DMS153 treated with DMSO at 0.1 percent for 48 hours (cell line): Measurements from ENCODE around the gene ARHGEF12.

Experiments
- DNase-seq: peaks from one replicate; lab custom pipeline; 2025; ENCODE audit not compliant: unreplicated experiment; lab: John Stamatoyannopoulos, UW

ARHGEF12 gene

DNA sequence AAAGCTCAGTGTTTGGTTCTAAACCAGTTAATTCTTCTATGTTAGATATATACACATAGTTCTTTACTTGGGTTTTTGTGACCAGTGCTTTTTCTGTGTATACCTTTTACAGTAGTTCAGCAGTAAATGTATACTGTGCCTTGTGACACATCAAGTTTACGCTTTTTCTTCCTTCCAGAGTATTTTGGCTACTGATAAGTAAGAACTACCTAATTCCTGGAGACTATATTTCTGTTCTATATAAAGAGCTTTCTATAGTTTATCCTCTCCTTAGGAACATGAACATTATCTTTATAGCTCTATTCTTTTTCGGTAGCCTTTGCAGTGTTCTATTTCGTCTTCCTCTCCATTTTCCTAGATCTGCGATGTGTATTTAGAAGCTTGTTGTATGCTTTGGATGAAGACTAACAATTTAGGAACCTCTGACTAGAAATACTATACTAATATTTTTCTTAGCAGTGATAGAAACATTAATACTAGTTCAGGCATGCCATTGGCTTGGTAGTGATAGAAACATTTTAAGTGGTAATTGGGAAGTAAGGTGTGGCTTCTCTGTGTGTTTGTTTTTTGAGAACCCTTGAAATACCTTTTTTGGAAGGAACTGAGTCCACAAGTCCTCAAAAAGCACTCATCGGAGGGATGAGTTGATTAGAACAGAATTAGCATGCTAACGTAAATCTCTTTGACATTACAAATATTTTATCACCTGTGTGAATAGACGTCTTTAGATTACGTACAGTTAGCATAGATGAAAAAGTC is 74.6 kb downstream of the ARHGEF12 start:
- DNase-seq: no peak

DNA sequence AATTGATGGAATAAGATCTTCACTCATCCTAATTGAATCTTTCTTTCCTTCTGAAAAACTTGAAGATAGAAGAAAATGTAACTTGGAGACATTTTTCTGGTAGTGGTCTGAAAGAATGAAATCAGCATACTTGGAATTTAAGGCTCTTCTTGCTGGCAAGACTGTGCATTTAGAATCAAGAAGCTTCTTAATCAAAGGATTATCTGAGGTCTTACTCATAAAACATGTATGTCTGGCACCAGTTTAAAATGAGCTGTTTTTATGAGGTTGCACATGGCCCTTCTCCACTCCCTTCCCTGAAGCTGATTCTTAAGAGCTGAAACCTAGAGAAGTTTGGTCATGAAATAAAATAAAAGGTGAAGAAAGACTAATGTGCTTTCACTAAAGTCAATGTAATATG is 77.3 kb downstream of the ARHGEF12 start:
- no peak for DNase-seq

DNA sequence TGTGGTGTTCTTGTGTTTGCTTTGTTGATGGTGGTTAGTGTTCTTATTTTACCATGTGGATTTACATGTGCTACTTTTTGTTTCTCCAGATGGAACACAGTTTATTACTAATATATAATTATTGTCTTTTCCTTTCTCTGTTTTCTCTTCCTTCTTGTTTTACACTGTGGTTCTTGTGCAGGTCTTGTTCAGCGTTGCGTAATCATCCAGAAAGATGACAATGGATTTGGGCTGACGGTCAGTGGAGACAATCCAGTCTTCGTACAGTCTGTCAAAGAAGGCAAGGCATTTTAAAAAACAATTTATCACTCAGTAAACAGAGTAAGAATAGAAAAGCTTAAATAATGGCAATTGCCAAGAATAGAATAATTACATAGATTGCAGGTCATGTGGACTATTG is 84.4 kb downstream of the ARHGEF12 start:
- DNase-seq: no peak

DNA sequence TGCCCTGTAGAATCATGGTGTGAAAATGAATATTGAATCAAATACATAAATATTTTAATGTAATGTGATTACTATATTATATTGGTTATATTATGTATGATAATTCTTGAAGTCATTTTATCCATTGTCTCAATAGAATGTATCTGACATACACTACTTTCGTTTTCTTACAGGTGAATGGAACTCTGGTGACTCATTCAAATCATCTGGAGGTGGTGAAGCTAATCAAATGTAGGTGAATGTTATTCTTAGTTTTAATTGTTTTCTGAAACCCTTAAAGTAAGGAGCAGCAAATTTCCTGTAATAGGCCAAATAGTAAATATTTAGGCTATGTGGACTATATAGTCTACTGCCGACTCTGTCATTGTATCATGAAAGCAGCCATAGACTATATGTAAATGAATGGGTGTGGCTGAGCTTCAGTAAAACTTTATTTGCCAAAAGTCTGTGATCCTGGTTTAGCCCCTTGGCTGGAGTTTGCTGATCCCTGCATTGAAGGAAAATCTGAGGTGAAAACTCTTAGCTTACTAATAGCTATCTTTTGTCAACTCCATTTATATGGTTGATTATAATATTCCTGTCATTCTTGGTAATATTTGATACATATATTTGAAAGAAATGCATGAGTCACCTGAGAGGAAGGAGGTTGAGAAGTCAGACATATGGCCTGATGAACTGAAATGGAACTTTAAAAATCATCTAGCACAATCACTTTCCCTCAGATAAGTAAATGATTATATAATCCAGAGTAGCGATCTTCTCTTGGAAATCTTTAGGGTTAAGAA is 88.2 kb downstream of the ARHGEF12 start:
- DNase-seq: no peak

DNA sequence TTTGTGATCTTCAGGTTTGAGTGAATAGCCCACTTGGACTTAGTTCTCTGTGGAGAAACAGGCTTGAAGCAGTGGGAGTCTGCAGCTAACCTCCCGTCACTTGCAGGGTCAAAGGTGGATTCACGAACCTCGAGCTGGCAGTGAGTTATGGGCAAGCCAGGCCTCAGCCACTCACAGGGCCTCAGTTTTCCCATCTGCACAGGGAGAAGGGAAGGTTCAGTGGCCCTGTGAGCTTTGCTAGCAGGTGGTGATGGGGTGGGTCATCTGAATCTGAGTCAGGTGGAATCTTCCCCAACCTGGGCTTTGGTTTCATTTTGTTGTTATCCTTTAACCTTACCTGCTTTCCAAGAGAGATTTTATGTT is 88.7 kb downstream of the ARHGEF12 start:
- DNase-seq: no peak

DNA sequence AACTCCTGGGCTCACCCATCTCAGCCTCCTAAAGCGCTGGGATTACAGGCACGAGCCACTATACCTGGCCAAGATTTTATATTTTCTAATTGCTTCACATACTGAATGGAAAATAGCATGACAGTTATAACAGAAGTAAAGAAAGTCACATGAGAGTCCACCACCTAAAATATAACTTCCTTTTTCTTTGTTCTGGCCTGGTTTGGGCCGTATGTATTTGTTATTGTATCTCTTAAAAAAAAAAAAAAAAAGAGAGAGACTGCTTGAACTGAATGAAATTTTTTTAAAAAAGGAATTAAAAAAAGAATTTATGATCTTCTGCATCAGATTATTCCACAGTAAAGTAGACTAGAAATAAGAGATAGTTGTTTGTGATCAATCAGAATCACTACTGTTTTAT is 89.3 kb downstream of the ARHGEF12 start:
- DNase-seq: no peak

DNA sequence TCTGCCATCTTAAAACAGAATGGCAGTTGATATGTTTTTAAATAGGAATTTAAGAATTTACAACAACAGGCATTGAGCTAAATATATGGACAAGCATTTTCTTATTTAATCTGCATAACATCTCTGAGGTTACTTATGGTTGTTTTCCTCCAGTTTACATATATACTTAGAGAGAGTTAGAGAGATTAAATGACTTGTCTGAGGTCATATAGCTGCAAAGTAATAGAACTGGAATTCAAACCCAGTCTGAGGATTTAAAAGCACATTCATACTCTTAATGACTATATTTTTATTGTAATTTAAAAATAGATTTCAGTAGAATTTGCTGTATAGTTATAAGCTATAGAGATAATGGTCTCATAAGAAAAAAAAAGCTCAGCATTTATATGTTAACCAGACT is 93.9 kb downstream of the ARHGEF12 start:
- DNase-seq: no peak

DNA sequence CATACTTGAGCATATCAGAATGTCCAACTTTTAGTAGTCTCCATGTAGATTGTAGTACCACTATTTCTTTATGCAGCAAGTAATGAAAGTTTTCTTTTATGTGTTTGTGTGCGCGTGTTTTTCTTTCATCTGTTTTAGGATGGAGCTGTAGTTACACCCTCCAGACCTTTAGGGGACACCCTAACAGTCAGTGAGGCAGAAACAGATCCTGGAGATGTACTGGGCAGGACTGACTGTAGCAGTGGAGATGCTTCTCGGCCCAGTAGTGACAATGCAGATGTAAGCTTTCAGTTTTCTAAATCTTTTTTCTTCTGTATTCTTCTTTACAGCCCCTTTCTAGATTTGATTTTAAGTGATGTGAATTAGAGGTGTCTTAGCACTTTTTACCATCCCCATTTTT is 95.4 kb downstream of the ARHGEF12 start:
- no peak for DNase-seq

DNA sequence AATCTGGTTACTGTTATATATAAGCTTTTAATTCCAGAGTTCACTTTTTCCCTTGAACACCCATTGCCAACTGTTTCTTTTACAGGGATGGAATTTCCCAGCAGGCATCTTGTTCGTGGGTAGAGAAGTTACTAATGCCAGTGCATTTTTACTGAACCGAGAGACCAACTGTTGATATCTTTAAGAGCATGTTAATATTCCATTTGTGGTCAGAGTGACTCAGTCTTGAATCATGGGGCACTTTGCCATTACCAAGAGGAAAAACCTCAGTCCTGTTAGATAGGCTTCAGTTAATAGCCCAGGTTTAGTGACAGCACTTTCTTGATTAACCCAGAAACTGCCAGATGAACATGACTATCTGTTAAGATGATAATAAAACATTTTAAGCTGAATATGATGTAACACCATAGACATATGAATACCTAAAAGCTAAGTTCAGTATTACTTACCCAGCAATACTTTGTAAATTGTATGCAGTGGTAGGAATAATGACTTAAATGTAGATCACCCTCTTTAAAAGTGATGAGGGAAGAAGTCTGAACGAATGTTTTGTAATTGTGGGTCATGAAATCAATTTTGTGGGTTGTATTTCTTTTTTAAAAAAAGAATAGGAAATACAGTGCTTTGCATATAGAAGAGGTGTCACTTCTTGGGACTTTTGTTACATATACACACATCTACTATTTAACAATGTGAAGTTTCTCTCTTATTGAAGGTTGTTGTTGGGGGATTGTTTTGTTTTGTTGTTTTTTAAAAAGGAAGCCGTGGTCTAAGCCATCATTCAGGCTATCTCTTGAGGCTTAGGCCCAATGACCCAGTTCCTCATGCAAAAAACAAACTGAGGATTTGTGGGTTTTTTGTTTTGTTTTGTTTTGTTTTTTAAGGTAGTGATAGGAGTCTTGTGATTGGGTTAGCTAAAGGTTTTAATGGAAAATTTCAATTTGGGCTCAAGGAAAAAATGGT is 96.1 kb downstream of the ARHGEF12 start:
- no peak for DNase-seq

DNA sequence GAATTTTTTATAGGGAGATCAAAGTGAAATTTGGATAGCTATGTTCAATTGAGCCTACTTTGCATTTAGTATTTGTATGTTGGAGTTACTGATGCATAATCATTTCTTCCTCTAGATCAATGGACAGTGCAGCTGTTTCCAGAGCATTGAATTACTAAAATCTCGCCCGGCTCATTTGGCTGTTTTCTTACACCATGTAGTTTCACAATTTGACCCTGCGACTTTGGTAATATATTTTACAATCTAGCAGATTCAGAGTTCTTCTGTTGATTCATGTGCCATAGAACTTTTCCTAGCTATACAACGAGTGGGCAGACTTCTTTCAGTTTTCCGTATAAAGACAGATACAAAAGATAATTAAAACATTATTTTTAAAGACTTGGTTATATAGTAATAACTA is 105.4 kb downstream of the ARHGEF12 start:
- DNase-seq: no peak

DNA sequence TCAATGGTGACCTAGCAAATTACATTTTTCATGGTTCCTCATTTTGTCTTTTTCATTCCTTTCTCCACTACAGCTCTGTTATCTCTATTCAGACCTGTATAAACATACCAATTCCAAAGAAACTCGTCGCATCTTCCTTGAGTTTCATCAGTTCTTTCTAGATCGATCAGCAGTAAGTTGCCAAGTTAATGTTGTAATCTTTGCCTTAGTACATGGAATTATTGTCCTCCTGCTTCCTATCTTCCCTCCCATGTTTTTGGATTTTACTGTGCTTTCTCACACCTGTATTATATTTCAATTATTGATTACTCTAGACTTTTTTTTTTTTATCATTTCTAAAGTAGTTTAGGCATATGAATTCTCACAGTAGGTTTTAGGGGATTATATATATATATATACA is 105.8 kb downstream of the ARHGEF12 start:
- no peak for DNase-seq

DNA sequence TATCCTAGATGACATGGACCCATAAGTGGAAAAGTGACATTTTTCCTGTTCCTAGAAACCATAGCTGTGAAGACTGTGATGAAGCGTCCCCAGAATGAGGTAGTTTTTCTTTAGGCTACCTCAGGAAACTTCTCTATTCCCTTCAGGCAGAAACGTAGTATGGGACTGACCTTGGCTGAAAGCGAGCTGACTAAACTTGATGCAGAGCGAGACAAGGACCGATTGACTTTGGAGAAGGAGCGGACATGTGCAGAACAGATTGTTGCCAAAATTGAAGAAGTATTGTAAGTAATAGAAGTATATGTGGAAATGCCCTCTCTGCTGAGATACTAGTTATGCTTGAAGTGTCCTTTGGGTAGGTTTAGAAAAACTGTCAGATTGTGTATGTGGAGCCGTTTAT is 110.6 kb downstream of the ARHGEF12 start:
- no peak for DNase-seq

DNA sequence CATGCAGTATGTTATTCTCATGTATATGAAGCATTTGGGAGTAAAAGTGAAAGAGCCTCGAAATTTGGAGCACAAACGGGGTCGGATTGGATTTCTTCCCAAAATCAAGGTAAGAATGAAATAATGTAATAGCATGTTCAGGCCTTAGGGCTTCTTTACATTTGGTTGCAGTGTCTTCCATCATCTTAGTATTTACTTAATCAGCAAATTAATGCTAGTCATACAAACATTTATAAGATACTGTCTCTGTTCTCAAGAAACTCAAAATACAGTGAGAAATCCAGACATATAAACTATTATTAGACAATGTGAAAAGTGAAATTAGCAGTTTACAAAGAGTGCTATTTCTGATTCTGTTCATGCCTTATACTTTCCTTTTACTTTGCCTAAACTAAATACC is 112.0 kb downstream of the ARHGEF12 start:
- DNase-seq: no peak

DNA sequence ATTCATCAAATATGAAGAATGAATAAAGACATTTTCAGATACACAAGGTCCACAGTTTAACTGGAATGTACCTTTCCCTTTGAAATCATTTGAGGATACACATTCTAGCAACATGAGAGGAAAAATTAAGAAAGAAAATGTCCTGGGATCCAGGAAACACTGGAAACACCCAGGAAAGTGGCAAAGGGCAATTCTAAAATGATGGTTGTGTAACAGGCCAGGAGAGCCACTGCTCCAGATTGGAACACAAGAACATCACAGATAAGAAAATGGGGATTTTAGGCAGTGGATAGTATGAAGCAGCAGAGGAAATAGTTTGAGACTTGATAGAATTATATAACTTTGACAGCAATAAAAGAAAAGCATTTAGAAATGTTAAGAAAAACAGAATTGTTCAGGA is 119.3 kb downstream of the ARHGEF12 start:
- no peak for DNase-seq

DNA sequence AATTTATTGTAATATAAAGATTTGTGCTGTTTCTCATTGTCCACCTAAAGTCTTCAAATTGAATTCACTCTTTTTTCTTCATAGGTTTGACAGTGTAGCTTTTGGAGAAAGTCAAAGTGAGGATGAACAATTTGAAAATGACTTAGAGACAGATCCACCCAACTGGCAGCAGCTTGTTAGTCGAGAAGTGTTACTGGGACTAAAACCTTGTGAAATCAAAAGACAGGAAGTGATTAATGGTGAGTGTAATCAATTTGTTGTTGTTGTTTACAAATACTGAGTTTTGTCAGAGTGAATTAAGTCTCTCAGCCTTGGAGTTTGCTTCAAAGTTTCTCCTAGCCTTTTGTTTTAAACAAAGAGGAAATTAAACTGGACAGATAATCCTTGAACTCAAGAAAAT is 121.8 kb downstream of the ARHGEF12 start:
- DNase-seq: no peak

DNA sequence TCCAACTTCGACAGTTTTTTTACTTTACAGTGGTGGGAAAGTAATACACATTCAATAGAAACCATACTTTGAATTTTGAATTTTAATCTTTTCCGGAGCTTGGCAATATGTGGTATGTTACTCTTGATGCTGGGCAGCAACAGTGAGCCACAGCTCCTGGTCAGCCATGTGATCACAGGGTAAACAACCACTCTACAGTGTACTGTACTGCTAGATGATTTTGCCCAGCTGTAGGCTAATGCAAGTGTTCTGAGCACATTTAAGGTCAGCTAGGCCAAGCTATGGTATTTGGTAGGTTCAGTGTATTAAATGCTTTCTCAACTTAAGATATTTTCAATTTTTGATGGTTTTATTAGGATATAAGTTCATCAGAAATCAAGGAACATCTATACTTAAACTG is 126.6 kb downstream of the ARHGEF12 start:
- no peak for DNase-seq

DNA sequence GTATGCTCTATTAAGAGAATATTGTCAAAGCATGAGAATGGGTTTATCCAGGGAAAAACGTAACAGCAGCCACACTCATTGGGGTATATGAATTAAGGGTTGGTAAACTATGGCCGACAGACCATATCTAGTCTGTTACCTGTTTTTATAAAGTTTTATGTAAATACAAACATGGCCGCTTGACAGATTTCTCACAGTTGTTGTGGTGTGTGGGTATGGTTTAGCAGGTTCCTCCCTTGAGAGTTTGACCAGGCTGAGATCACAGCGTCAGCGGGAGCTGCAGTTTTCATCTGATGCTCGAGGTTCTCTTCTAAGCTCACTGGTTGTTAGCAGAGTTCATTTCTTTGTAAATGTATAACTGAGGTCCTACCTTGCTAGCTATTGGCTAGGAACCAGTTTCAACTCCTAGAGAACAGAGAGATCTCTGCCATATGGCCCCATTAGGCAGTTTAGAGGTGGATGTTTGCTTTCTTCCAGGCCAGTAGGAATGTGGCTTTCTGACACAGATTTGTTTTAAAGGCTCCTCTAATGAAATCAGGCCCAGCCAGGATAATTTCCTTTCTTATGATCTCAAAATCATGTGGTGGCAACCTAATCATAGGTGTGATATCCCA is 129.8 kb downstream of the ARHGEF12 start:
- no peak for DNase-seq

DNA sequence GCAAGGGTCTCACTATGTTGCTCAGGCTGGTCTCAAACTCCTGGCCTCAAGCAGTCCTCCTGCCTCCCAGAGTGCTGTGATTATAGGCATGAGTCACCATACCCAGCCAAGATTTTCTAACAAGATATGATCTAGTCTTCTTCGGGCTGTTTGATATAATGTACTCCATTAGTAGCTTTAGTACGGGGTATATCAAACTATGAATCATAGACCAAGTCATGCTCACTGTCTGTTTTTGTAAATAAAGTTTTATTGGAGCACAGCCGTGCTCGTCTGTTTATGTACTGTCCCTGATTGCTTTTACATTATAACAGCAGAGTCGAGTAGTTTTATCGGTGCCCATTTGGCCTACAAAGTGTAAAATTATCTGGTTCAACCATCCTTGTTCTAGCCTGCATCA is 131.4 kb downstream of the ARHGEF12 start:
- no peak for DNase-seq

DNA sequence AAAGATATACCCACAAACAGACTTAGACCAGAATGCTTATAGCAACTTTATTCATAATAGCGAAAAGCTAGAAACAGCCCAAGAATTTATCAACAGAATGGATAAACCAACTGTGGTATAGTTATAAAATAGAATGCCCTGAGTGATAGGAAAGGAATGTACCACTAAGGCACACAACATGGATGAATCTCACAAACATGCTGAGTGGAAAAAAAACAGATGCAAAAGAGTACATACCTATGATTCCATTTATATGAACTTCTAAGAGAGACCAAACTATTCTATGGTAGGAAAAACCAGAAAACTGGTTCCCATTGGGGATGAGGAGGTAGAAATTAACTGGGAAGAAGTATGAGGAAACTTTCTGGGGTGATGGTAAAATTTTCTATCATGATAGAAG is 134.9 kb downstream of the ARHGEF12 start:
- DNase-seq: no peak

DNA sequence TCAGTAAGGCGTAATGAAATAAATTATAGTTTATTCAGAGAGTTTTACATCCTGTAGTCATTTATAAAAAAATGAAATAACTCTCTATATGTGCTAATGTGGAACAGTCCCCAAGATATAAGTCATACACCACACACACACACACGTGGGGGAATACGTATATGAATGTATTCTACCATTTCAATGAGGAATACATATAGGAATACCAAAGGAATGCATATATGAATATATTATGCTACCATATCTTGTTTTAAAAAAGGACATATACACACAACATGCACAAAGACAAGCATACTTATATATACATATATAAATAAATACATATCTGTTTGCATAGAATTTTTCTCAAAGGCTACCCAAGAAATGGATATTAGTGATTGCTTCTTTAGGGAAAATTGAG is 135.8 kb downstream of the ARHGEF12 start:
- DNase-seq: no peak

DNA sequence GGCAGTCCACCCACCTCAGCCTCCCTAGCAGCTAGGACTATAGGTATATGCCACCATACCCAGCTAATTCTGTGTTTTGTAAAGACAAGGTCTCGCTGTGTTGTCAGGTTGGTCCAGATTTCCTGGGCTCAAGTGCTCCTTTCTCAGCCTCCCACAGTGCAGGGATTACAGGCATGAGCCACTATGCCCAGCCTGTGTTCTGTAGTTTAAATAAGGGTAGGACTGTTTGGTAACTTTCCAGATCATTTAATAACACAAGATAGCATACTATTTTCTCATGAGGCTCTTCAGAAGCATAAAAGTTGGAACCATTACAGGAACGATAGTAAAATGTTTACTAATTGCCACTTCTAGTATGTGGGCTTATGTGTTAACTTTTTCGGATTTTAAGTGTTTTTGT is 137.3 kb downstream of the ARHGEF12 start:
- no peak for DNase-seq
